Skin of body (tissue), 2 donors: Measurements from ENCODE around the gene AGAP1. TPM values are rescaled to one million over a fixed set of nuclear protein-coding genes. Genes with fewer than 3 reads are reported as not detected.

Experiments used
- DNase-seq: peaks from one replicate; lab custom pipeline; 2025; lab: John Stamatoyannopoulos, UW
- total RNA-seq: library from RNA; depleted of rRNA; stranded (reverse); fragments of >200 nt; gene quantifications from one replicate; pipeline ENCODE4 v1.2.3, GENCODE V29; 2014

Gene AGAP1
- total RNA-seq, 1 donor from 2014 or later = 25.6 TPM

GRCh38 chr2:235660484-235661082 lies 166.7 kb downstream of the AGAP1 start:
- no peak for DNase-seq

GRCh38 chr2:235661167-235661937 lies 167.5 kb downstream of the AGAP1 start:
- DNase-seq = peak; percentile 31

- no peak for DNase-seq
These were observed 168.1 kb downstream of the AGAP1 start for GRCh38 chr2:235661952-235662351.

GRCh38 chr2:235663875-235664274 lies 170.0 kb downstream of the AGAP1 start:
- no peak for DNase-seq

- no peak for DNase-seq
These were observed 171.9 kb downstream of the AGAP1 start for GRCh38 chr2:235665661-235666212.

GRCh38 chr2:235666213-235666781 lies 172.5 kb downstream of the AGAP1 start:
- peak; percentile 81 for DNase-seq

GRCh38 chr2:235668782-235669181 lies 174.9 kb downstream of the AGAP1 start:
- no peak for DNase-seq

- peak; percentile 43 for DNase-seq
These were observed 175.5 kb downstream of the AGAP1 start for GRCh38 chr2:235669269-235669831.

GRCh38 chr2:235669983-235670962 lies 176.4 kb downstream of the AGAP1 start:
- DNase-seq = peak; percentile 27

- no peak for DNase-seq
These were observed 177.3 kb downstream of the AGAP1 start for GRCh38 chr2:235670974-235671787.

GRCh38 chr2:235672720-235673119 lies 178.9 kb downstream of the AGAP1 start:
- DNase-seq = no peak

GRCh38 chr2:235674146-235674545 lies 180.3 kb downstream of the AGAP1 start:
- no peak for DNase-seq

GRCh38 chr2:235674812-235675211 lies 181.0 kb downstream of the AGAP1 start:
- no peak for DNase-seq

- DNase-seq = no peak
These were observed 182.1 kb downstream of the AGAP1 start for GRCh38 chr2:235675678-235676535.

GRCh38 chr2:235676536-235676799 lies 182.6 kb downstream of the AGAP1 start:
- DNase-seq = no peak

GRCh38 chr2:235677276-235677788 lies 183.5 kb downstream of the AGAP1 start:
- no peak for DNase-seq

GRCh38 chr2:235677937-235678336 lies 184.1 kb downstream of the AGAP1 start:
- no peak for DNase-seq

- no peak for DNase-seq
These were observed 184.9 kb downstream of the AGAP1 start for GRCh38 chr2:235678712-235679111.

- DNase-seq = no peak
These were observed 185.6 kb downstream of the AGAP1 start for GRCh38 chr2:235679471-235679870.
